ENCODE results near the gene TNFAIP8. TPM values are rescaled to one million over a fixed set of nuclear protein-coding genes. Genes with fewer than 3 reads are reported as not detected.
A peak's percentile ranks its signal among the peaks of the same experiment; 100 is the strongest.

The TNFAIP8 gene
- total RNA-seq, 2 experiments from 2014 or later, result 106 to 109 TPM

- Mint-ChIP-seq H3K27me3 (no peaks in the 10 kb centered on the region), H3K36me3 (peaks cover 56% of the 10 kb centered on the region), H3K27ac (peak overlapping the region; percentile 81), H3K9me3 (ENCODE audit: low read depth) (no peaks in the 10 kb centered on the region), H3K4me1 (peaks cover 84% of the 10 kb centered on the region), H3K4me3 (no peak overlapping the region)
- ATAC-seq (no peak), DNase-seq (no peak)
- CTCF ChIA-PET, result interaction anchor here (0.8 to 2.6 kb wide), 10 partner anchors 9 to 378 kb away, joined by 3 to 12 read pairs (median 6); partner anchors contain the start of genes DTWD2 and TNFAIP8
Observed at GRCh38 chr5:119366540-119366881, 10.7 kb downstream of the TNFAIP8 start.

- Mint-ChIP-seq H3K36me3 (peaks cover 54% of the 10 kb centered on the region), H3K9me3 (ENCODE audit: low read depth) (no peaks in the 10 kb centered on the region), H3K27ac (peak overlapping the region; percentile 81), H3K27me3 (no peaks in the 10 kb centered on the region), H3K4me3 (peak overlapping the region; percentile 57), H3K4me1 (peaks cover 73% of the 10 kb centered on the region)
- CTCF ChIA-PET, result interaction anchor here (1.0 to 2.6 kb wide), 9 partner anchors 10 to 379 kb away, joined by 3 to 12 read pairs (median 6); partner anchors contain the start of genes DTWD2 and TNFAIP8
- DNase-seq, result no peak
- ATAC-seq, result peak; percentile 71
Observed at GRCh38 chr5:119367502-119368237, 11.9 kb downstream of the TNFAIP8 start.

- DNase-seq (peak; percentile 82), ATAC-seq (peak; percentile 50)
- H3K27ac Mint-ChIP-seq, result peak overlapping the region; percentile 81
- no peaks in the 10 kb centered on the region for H3K27me3 Mint-ChIP-seq
- CTCF ChIA-PET, result interaction anchor here (1.5 to 2.6 kb wide), 6 partner anchors 13 to 380 kb away, joined by 3 to 6 read pairs (median 6); partner anchors contain the start of genes DTWD2 and TNFAIP8
- peaks cover 53% of the 10 kb centered on the region for H3K36me3 Mint-ChIP-seq
- H3K4me1 Mint-ChIP-seq, result peaks cover 71% of the 10 kb centered on the region
- H3K4me3 Mint-ChIP-seq, result peak overlapping the region; percentile 57
- no peaks in the 10 kb centered on the region for H3K9me3 Mint-ChIP-seq (ENCODE audit: low read depth)
Observed at GRCh38 chr5:119368238-119368630, 12.4 kb downstream of the TNFAIP8 start.

- Mint-ChIP-seq H3K4me1 (peaks cover 58% of the 10 kb centered on the region), H3K4me3 (no peak overlapping the region), H3K9me3 (ENCODE audit: low read depth) (no peaks in the 10 kb centered on the region), H3K27ac (peak overlapping the region; percentile 5), H3K27me3 (no peaks in the 10 kb centered on the region), H3K36me3 (peaks cover 47% of the 10 kb centered on the region)
- ATAC-seq, result no peak
- CTCF ChIA-PET, result interaction anchor here (1.3 to 1.9 kb wide), 4 partner anchors 10 to 383 kb away, joined by 3 to 6 read pairs (median 4); no protein-coding TSS in a partner anchor
- DNase-seq, result no peak
Observed at GRCh38 chr5:119370486-119370885, 14.7 kb downstream of the TNFAIP8 start.

GRCh38 chr5:119371146-119371545 lies 15.3 kb downstream of the TNFAIP8 start:
- H3K4me1 Mint-ChIP-seq, result peaks cover 51% of the 10 kb centered on the region
- H3K9me3 Mint-ChIP-seq (ENCODE audit: low read depth), result no peaks in the 10 kb centered on the region
- no peak for DNase-seq
- CTCF ChIA-PET, result interaction anchor here (1.3 to 1.9 kb wide), 3 partner anchors 11 to 55 kb away, joined by 3 to 6 read pairs (median 4); no protein-coding TSS in a partner anchor
- H3K27me3 Mint-ChIP-seq, result no peaks in the 10 kb centered on the region
- ATAC-seq, result no peak
- peak overlapping the region; percentile 5 for H3K27ac Mint-ChIP-seq
- peaks cover 45% of the 10 kb centered on the region for H3K36me3 Mint-ChIP-seq
- H3K4me3 Mint-ChIP-seq, result no peak overlapping the region

GRCh38 chr5:119373449-119373858 lies 17.6 kb downstream of the TNFAIP8 start:
- Mint-ChIP-seq H3K4me3 (no peak overlapping the region), H3K9me3 (ENCODE audit: low read depth) (no peaks in the 10 kb centered on the region), H3K27ac (no peak overlapping the region), H3K27me3 (no peaks in the 10 kb centered on the region), H3K36me3 (peaks cover 53% of the 10 kb centered on the region), H3K4me1 (peaks cover 49% of the 10 kb centered on the region)
- CTCF ChIA-PET, result interaction anchor here (1.1 to 1.3 kb wide), 2 partner anchors 12 to 20 kb away, joined by 3 read pairs; no protein-coding TSS in a partner anchor
- DNase-seq (no peak), ATAC-seq (no peak)

GRCh38 chr5:119374901-119375300 lies 19.1 kb downstream of the TNFAIP8 start:
- Mint-ChIP-seq H3K4me1 (peaks cover 48% of the 10 kb centered on the region), H3K9me3 (ENCODE audit: low read depth) (no peaks in the 10 kb centered on the region), H3K27ac (no peak overlapping the region), H3K27me3 (no peaks in the 10 kb centered on the region), H3K36me3 (peaks cover 52% of the 10 kb centered on the region), H3K4me3 (no peak overlapping the region)
- DNase-seq, result no peak
- ATAC-seq, result no peak
- CTCF ChIA-PET, result interaction anchor here (1.4 kb wide), 1 partner anchor 387 kb away, joined by 4 read pairs; no protein-coding TSS in a partner anchor

GRCh38 chr5:119377066-119377465 lies 21.2 kb downstream of the TNFAIP8 start:
- no peak for ATAC-seq
- Mint-ChIP-seq H3K36me3 (peaks cover 45% of the 10 kb centered on the region), H3K27me3 (no peaks in the 10 kb centered on the region), H3K27ac (no peak overlapping the region), H3K4me3 (no peak overlapping the region), H3K9me3 (ENCODE audit: low read depth) (no peaks in the 10 kb centered on the region), H3K4me1 (peaks cover 52% of the 10 kb centered on the region)
- no peak for DNase-seq
- CTCF ChIA-PET, result no interaction called here

- Mint-ChIP-seq H3K4me3 (no peak overlapping the region), H3K4me1 (peaks cover 55% of the 10 kb centered on the region), H3K27me3 (no peaks in the 10 kb centered on the region), H3K27ac (peak overlapping the region; percentile 24), H3K36me3 (peaks cover 46% of the 10 kb centered on the region), H3K9me3 (ENCODE audit: low read depth) (no peaks in the 10 kb centered on the region)
- DNase-seq (no peak), ATAC-seq (no peak)
- CTCF ChIA-PET, result interaction anchor here (0.7 to 2.0 kb wide), 9 partner anchors 8 to 38 kb away, joined by 3 to 8 read pairs (median 4); no protein-coding TSS in a partner anchor
Observed at GRCh38 chr5:119378075-119378700, 22.4 kb downstream of the TNFAIP8 start.

- no peak for DNase-seq
- CTCF ChIA-PET, result interaction anchor here (1.2 to 2.0 kb wide), 7 partner anchors 14 to 39 kb away, joined by 4 to 8 read pairs (median 4); no protein-coding TSS in a partner anchor
- H3K27me3 Mint-ChIP-seq, result no peaks in the 10 kb centered on the region
- peak overlapping the region; percentile 12 for H3K27ac Mint-ChIP-seq
- H3K36me3 Mint-ChIP-seq, result peaks cover 44% of the 10 kb centered on the region
- no peak overlapping the region for H3K4me3 Mint-ChIP-seq
- H3K9me3 Mint-ChIP-seq (ENCODE audit: low read depth), result no peaks in the 10 kb centered on the region
- H3K4me1 Mint-ChIP-seq, result peaks cover 61% of the 10 kb centered on the region
- no peak for ATAC-seq
Observed at GRCh38 chr5:119379096-119379495, 23.3 kb downstream of the TNFAIP8 start.

GRCh38 chr5:119379942-119380547 lies 24.2 kb downstream of the TNFAIP8 start:
- Mint-ChIP-seq H3K27ac (peak overlapping the region; percentile 57), H3K27me3 (no peaks in the 10 kb centered on the region), H3K36me3 (peaks cover 44% of the 10 kb centered on the region), H3K4me1 (peaks cover 67% of the 10 kb centered on the region), H3K4me3 (no peak overlapping the region), H3K9me3 (ENCODE audit: low read depth) (no peaks in the 10 kb centered on the region)
- DNase-seq, result no peak
- ATAC-seq, result no peak
- CTCF ChIA-PET, result interaction anchor here (1.7 kb wide), 1 partner anchor 20 kb away, joined by 4 read pairs; no protein-coding TSS in a partner anchor

GRCh38 chr5:119382169-119382568 lies 26.4 kb downstream of the TNFAIP8 start:
- CTCF ChIA-PET, result no interaction called here
- Mint-ChIP-seq H3K36me3 (peaks cover 34% of the 10 kb centered on the region), H3K9me3 (ENCODE audit: low read depth) (no peaks in the 10 kb centered on the region), H3K4me3 (no peak overlapping the region), H3K27ac (no peak overlapping the region), H3K4me1 (peaks cover 75% of the 10 kb centered on the region), H3K27me3 (no peaks in the 10 kb centered on the region)
- no peak for DNase-seq
- no peak for ATAC-seq

GRCh38 chr5:119383008-119383407 lies 27.2 kb downstream of the TNFAIP8 start:
- Mint-ChIP-seq H3K27ac (no peak overlapping the region), H3K36me3 (peaks cover 31% of the 10 kb centered on the region), H3K4me3 (no peak overlapping the region), H3K27me3 (no peaks in the 10 kb centered on the region), H3K4me1 (peaks cover 70% of the 10 kb centered on the region), H3K9me3 (ENCODE audit: low read depth) (no peaks in the 10 kb centered on the region)
- ATAC-seq (no peak), DNase-seq (no peak)
- CTCF ChIA-PET, result interaction anchor here (1.6 to 2.2 kb wide), 2 partner anchors 52 to 68 kb away, joined by 4 to 7 read pairs; no protein-coding TSS in a partner anchor

Measured in activated CD8-positive, alpha-beta memory T cell treated with anti-CD3 and anti-CD28 coated beads, Interleukin-2, amount 10 ng/mL, durations not matched to agents 7 days and 5 days (primary cell).